K562 (cell line): ENCODE results near the gene MALAT1. TPM values are rescaled to one million over a fixed set of nuclear protein-coding genes. Genes with fewer than 3 reads are reported as not detected.
A peak's percentile ranks its signal among the peaks of the same experiment; 100 is the strongest.

ENCODE experiments used
- ARHGAP35 ChIP-seq: fragments of 450-650 bp; IDR thresholded peaks from 2 replicates; pipeline ENCODE4 v1.6.1; 2018; ENCODE audit not compliant: partially characterized antibody
- DMBX1 ChIP-seq: fragments of 250-450 bp; sonication (Bioruptor Pico); IDR thresholded peaks from 2 replicates; pipeline ENCODE4 v1.8.0; 2022; ENCODE audit warnings: inconsistent platforms, mild to moderate bottlenecking, moderate library complexity, borderline replicate concordance
- HCFC1 ChIP-seq: IDR thresholded peaks from 2 replicates; pipeline ENCODE4 v1.6.1; 2012; ENCODE audit warnings: low read depth, low read length, improper control_type of control experiment
- HEY1 ChIP-seq: fragments of 250-450 bp; sonication (Bioruptor Pico); IDR thresholded peaks from 2 replicates; pipeline ENCODE4 v1.5.0; 2020; ENCODE audit warnings: mild to moderate bottlenecking, moderate library complexity, borderline replicate concordance
- LCOR ChIP-seq: sonication (generic); formaldehyde crosslinking; IDR thresholded peaks from 2 replicates; pipeline ENCODE4 v1.8.0; 2022; ENCODE audit warnings: mild to moderate bottlenecking, missing genetic modification reagents
- POLR2AphosphoS2 ChIP-seq: IDR thresholded peaks from 2 replicates; pipeline ENCODE4 v1.6.1; 2012; ENCODE audit warnings: low read length, improper control_type of control experiment
- RB1 ChIP-seq: fragments of 450-650 bp; IDR thresholded peaks from 2 replicates; pipeline ENCODE4 v1.6.1; 2017; ENCODE audit warnings: low read depth, mild to moderate bottlenecking
- RBBP5 ChIP-seq: fragments of 200-600 bp; sonication (generic); IDR thresholded peaks from 2 replicates; pipeline ENCODE4 v1.6.1; 2012; ENCODE audit warnings: borderline replicate concordance, mild to moderate bottlenecking, low read length, control low read depth, inconsistent platforms; ENCODE audit not compliant: insufficient read depth, poor library complexity, severe bottlenecking
- SUPT5H ChIP-seq: fragments of 450-650 bp; IDR thresholded peaks from 2 replicates; pipeline ENCODE4 v1.6.1; 2016
- THAP7 ChIP-seq: fragments of 250-450 bp; sonication (Bioruptor Pico); IDR thresholded peaks from 2 replicates; pipeline ENCODE4 v1.5.0; 2021
- ZFP36 ChIP-seq: fragments of 150-350 bp; IDR thresholded peaks from 2 replicates; pipeline ENCODE4 v1.6.1; 2018; ENCODE audit warnings: low read length, low read depth; ENCODE audit not compliant: partially characterized antibody
- ZNF592 ChIP-seq: fragments of 450-650 bp; IDR thresholded peaks from 2 replicates; pipeline ENCODE4 v1.6.1; 2017; ENCODE audit warnings: antibody characterized with exemption, mild to moderate bottlenecking
- ZNF740 ChIP-seq, 3 experiments: fragments of 200-800 bp in 1 of 3; sonication (Bioruptor generic) in 1 of 3; sonication (generic) in 1 of 3; formaldehyde crosslinking in 1 of 3; IDR thresholded peaks; 2 replicates each; pipeline versions ENCODE4 v1.6.1 to v1.8.0; 2016 to 2022; ENCODE audit warnings: mild to moderate bottlenecking in 2 of 3, missing compliant biosample characterization in 2 of 3, missing genetic modification characterization in 2 of 3, missing genetic modification reagents in 1 of 3
- ZNF764 ChIP-seq: fragments of 250-450 bp; sonication (Bioruptor Pico); IDR thresholded peaks from 2 replicates; pipeline ENCODE4 v1.4.0; 2020; ENCODE audit warnings: low read depth, mild to moderate bottlenecking, moderate library complexity
- polyA plus RNA-seq, 8 experiments: library from polyadenylated mRNA; depleted of rRNA in 4 of 8; stranded (reverse) in 5 of 8; unstranded in 3 of 8; fragments of >200 nt; fragmentation: Nextera tagmentation in 2 of 8; fragmentation: Illumina TruSeq in 1 of 8; extraction: Ambion mirVana in 2 of 8; extraction: Trizol in 1 of 8; gene quantifications; 2 replicates each; pipeline versions ENCODE4 v1.2.1 to v1.2.3, GENCODE V29; 2011 to 2014; ENCODE audit warnings: inconsistent platforms in 1 of 8, missing spikeins in 1 of 8
- total RNA-seq, 7 experiments: library from RNA; depleted of rRNA in 6 of 7; stranded (reverse); fragments of >200 nt in 6 of 7; fragmentation: Illumina TruSeq in 2 of 7; extraction: Trizol in 2 of 7; gene quantifications; 2 replicates each; pipeline versions ENCODE4 v1.2.1 to v1.2.3, GENCODE V29; 2011 to 2021; ENCODE audit warnings: low replicate concordance in 1 of 7
- TF ChIP-seq, protein P1 (sequence below): fragments of 450-650 bp; conservative IDR thresholded peaks from 2 replicates; pipeline ENCODE4 v1.6.1; 2016; ENCODE audit warnings: missing genetic modification characterization, low read depth, mild to moderate bottlenecking, control low read depth, missing compliant biosample characterization

The MALAT1 gene
- total and polyA plus RNA-seq, 9 of the 15 experiments (the other 6 are each of a cell fraction or from before 2014, with no cell fraction given) = 363 to 8,715 (median 2,351) TPM

- TF ChIP-seq, protein P1, sequence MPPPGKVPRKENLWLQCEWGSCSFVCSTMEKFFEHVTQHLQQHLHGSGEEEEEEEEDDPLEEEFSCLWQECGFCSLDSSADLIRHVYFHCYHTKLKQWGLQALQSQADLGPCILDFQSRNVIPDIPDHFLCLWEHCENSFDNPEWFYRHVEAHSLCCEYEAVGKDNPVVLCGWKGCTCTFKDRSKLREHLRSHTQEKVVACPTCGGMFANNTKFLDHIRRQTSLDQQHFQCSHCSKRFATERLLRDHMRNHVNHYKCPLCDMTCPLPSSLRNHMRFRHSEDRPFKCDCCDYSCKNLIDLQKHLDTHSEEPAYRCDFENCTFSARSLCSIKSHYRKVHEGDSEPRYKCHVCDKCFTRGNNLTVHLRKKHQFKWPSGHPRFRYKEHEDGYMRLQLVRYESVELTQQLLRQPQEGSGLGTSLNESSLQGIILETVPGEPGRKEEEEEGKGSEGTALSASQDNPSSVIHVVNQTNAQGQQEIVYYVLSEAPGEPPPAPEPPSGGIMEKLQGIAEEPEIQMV (tag) = 0 out of 2 replicates have a peak, but pooled peaks have one; percentile 13
- TF ChIP-seq ZNF764 = no peak
- no peak; the same call in 1 of the 2 replicates for TF ChIP-seq LCOR (CRISPR knock-in tag)
- TF ChIP-seq HCFC1 = no peak
- TF ChIP-seq POLR2AphosphoS2 = no peak
- TF ChIP-seq HEY1 (CRISPR knock-in tag) = no peak
- no peak for TF ChIP-seq RB1
- no peak for TF ChIP-seq RBBP5
- no peak for TF ChIP-seq THAP7 (CRISPR knock-in tag)
- no peak for TF ChIP-seq ZFP36
- TF ChIP-seq SUPT5H = no peak
- 0 out of 2 replicates have a peak, but pooled peaks have one; percentile 74 for TF ChIP-seq ZNF592
- peak; percentile 9; the same call in 1 of the 2 replicates for TF ChIP-seq DMBX1 (CRISPR knock-in tag)
- no peak for TF ChIP-seq ZNF740 (CRISPR knock-in tag; IDR thresholded peaks at IDR 0.05)
- TF ChIP-seq ZNF740 (tag; IDR thresholded peaks at IDR 0.05) = 0 out of 4 replicates have a peak, but pooled peaks of 1 of the 2 experiments have one; percentile 54
- TF ChIP-seq ARHGAP35 = no peak
Observed at GRCh38 chr11:65496304-65497140, 2.3 kb upstream of the MALAT1 start (continued).
